WERI-Rb-1 (cell line): Measurements from ENCODE around the gene PPP2R2C.

ENCODE experiments used
- DNase-seq: peaks from one replicate; pipeline ENCODE4 v3.0.0-alpha.2; 2020
- H3K27ac ChIP-seq: fragments of 250-450 bp; sonication (Bioruptor Pico); 2 replicates; pipeline ENCODE4 v1.5.1; 2020; ENCODE audit warnings: mild to moderate bottlenecking, moderate library complexity
- H3K27me3 ChIP-seq: fragments of 250-450 bp; sonication (Bioruptor Pico); 2 replicates; pipeline ENCODE4 v1.5.1; 2021; ENCODE audit warnings: mild to moderate bottlenecking, low read depth, moderate library complexity; ENCODE audit not compliant: insufficient read depth, severe bottlenecking
- H3K36me3 ChIP-seq: fragments of 250-450 bp; sonication (Bioruptor Pico); 2 replicates; pipeline ENCODE4 v1.5.1; 2020; ENCODE audit warnings: mild to moderate bottlenecking, moderate library complexity
- H3K4me3 ChIP-seq: 2 replicates; pipeline ENCODE4 v1.5.1; 2011; ENCODE audit warnings: low read depth, mild to moderate bottlenecking, control low read depth, low read length
- H3K9me3 ChIP-seq: fragments of 250-450 bp; sonication (Bioruptor Pico); 2 replicates; pipeline ENCODE4 v1.5.1; 2021; ENCODE audit warnings: mild to moderate bottlenecking, moderate library complexity; ENCODE audit not compliant: severe bottlenecking
- TF ChIP-seq, protein P1 (sequence below): IDR thresholded peaks from 2 replicates; pipeline ENCODE4 v1.5.1; 2011; ENCODE audit warnings: low read depth, mild to moderate bottlenecking, control low read depth, inconsistent platforms, low read length

The PPP2R2C gene

DNA sequence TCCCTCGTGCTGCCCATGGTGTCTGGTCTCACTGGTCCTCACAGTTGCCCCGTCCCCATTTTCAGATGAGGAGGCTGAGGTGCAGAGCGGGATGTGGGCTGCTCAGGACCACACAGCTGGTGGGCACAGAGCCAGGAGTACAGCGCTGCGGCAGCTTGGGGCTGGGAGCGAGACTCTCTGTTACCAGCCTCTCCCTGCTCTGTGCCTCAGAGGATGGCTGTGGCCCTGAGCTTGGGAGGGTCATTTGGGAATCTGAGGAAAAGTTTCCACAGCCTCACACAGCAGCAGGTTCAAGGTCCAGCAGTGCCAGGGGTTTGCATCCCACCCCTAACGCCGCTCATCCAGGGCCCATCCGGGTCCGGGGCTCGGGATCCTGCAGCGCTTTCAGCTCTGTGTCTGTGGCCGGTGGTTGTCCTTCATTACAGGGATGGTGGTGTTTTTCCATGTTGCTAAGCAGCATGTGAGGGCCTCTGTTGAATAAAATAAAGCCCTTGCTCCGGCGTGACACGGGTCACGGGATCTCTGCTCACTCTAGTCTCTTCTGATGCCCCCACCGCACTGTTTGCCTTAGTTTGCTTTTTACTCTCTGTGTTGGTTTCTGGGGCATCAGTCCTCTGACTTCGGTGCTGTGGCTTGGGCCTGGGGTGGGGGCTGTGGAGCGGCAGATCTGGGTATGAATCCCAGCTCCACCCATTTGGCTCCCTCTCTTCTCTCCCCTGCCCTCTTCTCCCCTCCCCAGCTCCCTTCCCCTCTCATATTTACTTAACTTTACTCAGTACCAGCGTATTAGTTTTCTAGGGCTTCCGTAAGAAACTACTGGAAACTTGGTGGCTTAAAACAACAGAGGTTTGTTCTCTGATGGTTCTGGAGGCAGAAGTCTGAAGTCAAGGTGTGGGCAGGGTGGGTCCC lies 196.3 kb downstream of the PPP2R2C start:
- TF ChIP-seq, protein P1, sequence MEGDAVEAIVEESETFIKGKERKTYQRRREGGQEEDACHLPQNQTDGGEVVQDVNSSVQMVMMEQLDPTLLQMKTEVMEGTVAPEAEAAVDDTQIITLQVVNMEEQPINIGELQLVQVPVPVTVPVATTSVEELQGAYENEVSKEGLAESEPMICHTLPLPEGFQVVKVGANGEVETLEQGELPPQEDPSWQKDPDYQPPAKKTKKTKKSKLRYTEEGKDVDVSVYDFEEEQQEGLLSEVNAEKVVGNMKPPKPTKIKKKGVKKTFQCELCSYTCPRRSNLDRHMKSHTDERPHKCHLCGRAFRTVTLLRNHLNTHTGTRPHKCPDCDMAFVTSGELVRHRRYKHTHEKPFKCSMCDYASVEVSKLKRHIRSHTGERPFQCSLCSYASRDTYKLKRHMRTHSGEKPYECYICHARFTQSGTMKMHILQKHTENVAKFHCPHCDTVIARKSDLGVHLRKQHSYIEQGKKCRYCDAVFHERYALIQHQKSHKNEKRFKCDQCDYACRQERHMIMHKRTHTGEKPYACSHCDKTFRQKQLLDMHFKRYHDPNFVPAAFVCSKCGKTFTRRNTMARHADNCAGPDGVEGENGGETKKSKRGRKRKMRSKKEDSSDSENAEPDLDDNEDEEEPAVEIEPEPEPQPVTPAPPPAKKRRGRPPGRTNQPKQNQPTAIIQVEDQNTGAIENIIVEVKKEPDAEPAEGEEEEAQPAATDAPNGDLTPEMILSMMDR: no peak
- peaks cover 22% of the 10 kb centered on the region for H3K36me3 ChIP-seq

DNA sequence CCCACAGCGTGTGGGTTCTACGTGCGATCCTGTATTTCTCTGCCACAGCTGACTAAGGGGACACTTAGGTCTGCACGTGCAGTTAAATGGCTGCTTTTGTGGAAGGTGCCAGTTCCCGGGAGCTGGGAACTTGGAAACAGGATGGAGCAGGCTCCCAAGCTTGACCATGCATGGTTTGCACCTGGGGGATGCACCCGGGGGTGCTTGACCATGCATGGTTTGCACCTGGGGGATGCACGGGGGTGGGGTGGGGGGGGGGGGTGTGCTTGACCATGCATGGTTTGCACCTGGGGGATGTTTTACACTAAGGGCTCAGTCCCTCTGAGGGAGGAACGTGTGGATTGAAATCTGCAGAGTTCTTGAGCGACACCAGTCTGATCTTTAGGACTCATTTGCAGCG lies 197.1 kb downstream of the PPP2R2C start:
- DNase-seq: no peak
- Histone ChIP-seq H3K27ac (no peak overlapping the region), H3K27me3 (no peaks in the 10 kb centered on the region), H3K9me3 (no peaks in the 10 kb centered on the region), H3K4me3 (no peak overlapping the region), H3K36me3 (peaks cover 17% of the 10 kb centered on the region)
- TF ChIP-seq, protein P1: no peak

More for the DNA sequence above, 196.3 kb downstream of the PPP2R2C start:
- no peaks in the 10 kb centered on the region for H3K9me3 ChIP-seq
- no peak overlapping the region for H3K27ac ChIP-seq
- no peak overlapping the region for H3K4me3 ChIP-seq
- no peaks in the 10 kb centered on the region for H3K27me3 ChIP-seq
- no peak for DNase-seq

DNA sequence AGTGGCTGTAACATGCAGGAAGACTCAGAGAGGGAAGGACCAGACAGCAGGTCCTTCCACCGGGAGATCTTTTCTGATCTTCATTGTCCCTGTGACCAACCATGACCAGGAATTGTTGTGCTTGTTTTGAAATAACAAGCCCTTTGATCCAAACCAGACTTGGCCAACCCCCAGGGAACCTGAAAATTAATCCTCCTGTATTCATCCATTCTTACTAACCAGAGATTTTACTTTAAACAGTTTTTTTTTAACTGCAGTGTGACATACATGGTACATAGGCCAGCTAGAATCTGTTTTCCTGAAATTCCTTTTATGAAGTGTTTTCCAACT lies 198.8 kb downstream of the PPP2R2C start:
- Histone ChIP-seq H3K27me3 (no peaks in the 10 kb centered on the region), H3K27ac (no peak overlapping the region), H3K4me3 (no peak overlapping the region), H3K36me3 (peaks cover 11% of the 10 kb centered on the region), H3K9me3 (no peaks in the 10 kb centered on the region)
- TF ChIP-seq, protein P1: no peak
- no peak for DNase-seq

- H3K27me3 ChIP-seq: no peaks in the 10 kb centered on the region
- no peak overlapping the region; the same call in 1 of the 2 replicates for H3K27ac ChIP-seq
Measured at GRCh38 chr4:6272863-6273660, 199.4 kb downstream of the PPP2R2C start.

GRCh38 chr4:6271701-6272465 lies 200.5 kb downstream of the PPP2R2C start:
- H3K9me3 ChIP-seq: no peaks in the 10 kb centered on the region
- H3K27ac ChIP-seq: no peak overlapping the region
- H3K36me3 ChIP-seq: no peaks in the 10 kb centered on the region
- H3K4me3 ChIP-seq: no peak overlapping the region
- no peaks in the 10 kb centered on the region for H3K27me3 ChIP-seq
- TF ChIP-seq, protein P1: no peak
- DNase-seq: no peak

More at GRCh38 chr4:6272863-6273660, 199.4 kb downstream of the PPP2R2C start:
- H3K9me3 ChIP-seq: no peaks in the 10 kb centered on the region
- H3K4me3 ChIP-seq: no peak overlapping the region
- peak; percentile 55 for DNase-seq
- peaks cover 6% of the 10 kb centered on the region for H3K36me3 ChIP-seq
- TF ChIP-seq, protein P1: no peak
